Ureter (tissue), 1 donor: Measurements from ENCODE around the gene TAPBPL. TPM values are rescaled to one million over a fixed set of nuclear protein-coding genes. Genes with fewer than 3 reads are reported as not detected.

Source experiments
- DNase-seq: peaks from one replicate; pipeline ENCODE4 v3.0.0-alpha.2; 2020; ENCODE audit warnings: low spot score
- total RNA-seq: library from RNA; stranded (reverse); gene quantifications from one replicate; pipeline ENCODE4 v1.2.4, GENCODE V29; 2023
- donor health status: DM: yes; HTN: yes; CAD: no.

TAPBPL gene
- total RNA-seq, 1 donor from 2014 or later: 52.3 TPM

- no peak for DNase-seq
Observed at GRCh38 chr12:6435961-6436715, 15.7 kb upstream of the TAPBPL start.

DNA sequence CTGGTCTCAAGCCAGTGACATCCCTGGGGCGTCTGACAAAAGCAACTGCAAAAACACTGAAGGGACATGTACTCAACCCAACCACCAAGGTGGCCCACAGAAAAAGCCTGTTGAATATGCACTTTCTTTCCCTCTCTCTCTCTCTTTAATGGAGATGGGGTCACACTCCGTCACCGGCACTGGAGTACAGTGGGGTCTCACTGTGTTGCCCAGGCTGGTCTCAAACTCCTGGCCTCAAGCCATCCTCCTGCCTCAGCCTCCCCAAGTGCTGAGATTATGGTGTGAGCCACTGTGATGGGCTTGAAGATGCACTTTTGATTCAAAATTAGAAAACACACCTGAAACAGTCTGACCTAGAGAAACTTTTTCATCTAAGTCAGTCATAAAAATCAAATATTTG, 14.3 kb upstream of the TAPBPL start:
- no peak for DNase-seq

- no peak for DNase-seq
Observed at GRCh38 chr12:6438345-6438744, 13.5 kb upstream of the TAPBPL start.

DNA sequence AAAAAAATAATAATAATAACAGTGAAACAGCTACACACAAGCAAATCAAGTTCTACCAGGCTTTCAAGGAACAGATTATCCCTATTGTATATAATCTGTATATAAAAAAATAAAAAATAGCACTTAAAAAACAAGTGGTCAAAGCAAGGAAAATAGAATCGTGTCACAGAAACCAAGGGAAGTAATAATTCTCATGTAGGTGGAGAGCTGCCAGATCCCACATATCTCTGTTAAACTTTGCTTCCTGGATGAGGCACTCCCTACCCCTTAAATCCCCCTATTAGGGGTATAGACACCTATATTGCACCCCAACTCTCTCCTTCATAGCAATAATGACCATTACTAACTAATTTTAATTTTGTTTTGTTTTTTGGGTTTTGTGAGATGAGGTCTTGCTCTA, 11.5 kb upstream of the TAPBPL start:
- DNase-seq: no peak

GRCh38 chr12:6442836-6443235, 9.0 kb upstream of the TAPBPL start:
- no peak for DNase-seq

DNA sequence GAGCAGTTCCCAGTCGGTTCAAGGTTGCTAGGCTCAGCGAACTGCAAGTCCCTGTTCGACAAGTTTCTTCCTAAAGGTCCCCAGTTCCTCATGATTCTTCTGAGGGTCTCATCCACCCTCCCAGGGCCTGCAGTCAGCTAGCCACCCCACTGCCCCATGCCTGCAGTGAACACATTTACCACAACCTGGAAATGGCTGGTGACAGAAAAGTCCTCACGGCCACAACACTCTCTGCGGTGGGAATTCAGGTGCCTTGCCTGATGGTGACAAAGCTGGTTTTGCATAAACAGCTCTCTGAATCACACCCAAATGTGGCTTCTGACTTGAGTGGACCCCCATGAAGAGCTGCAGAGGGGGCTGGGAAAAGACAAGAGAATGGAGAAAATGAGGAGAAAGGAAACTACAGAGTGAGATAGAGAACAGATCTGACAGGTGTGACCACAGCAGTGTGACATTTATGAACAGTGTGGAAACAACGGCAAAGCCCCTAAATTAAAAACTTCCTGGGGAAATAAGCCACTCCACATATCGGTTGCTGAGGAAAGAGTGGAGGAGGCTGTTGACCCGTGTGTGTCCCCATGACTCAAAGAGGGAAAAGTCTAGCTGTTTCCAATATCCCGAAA, 8.4 kb upstream of the TAPBPL start:
- no peak for DNase-seq

- DNase-seq: no peak
Observed at GRCh38 chr12:6444031-6444430, 7.8 kb upstream of the TAPBPL start.

DNA sequence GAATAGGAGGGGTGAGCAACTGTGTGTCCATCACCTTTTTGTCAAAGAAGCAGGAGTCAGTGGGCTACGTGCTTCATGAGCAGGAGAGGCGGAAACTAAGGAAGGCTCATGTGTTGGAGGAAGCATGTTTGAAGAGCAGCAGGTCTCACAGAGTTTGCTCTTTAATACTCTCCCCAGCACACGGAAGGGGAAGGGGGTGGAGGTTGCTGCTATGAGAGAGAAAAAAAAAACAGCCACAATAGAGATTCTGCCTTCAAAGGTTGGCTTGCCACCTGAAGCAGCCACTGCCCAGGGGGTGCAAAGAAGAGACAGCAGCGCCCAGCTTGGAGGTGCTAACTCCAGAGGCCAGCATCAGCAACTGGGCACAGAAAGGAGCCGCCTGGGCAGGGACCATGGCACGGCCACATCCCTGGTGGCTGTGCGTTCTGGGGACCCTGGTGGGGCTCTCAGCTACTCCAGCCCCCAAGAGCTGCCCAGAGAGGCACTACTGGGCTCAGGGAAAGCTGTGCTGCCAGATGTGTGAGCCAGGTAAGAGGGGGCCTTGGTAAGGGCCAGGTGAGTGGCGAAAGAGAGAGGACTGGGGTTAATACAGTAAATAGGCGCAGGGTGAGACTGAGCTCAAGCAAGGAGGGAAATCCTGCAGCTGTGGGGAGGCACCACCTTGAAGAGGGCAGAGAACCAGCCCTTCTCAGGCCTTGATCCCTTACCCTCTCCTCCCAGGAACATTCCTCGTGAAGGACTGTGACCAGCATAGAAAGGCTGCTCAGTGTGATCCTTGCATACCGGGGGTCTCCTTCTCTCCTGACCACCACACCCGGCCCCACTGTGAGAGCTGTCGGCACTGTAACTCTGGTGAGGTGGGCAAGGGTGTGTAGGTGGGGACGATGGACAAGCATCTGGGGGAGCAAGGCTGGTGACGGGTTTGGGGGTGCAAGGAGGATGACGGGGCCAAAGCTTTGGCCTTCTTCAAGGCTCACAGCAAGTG, 6.8 kb upstream of the TAPBPL start, which contains the start of gene CD27:
Gene CD27 (plus strand): TSS at position 252 of the 985 bp plus-strand sequence. CDS start 141 bp downstream, at position 393.
- DNase-seq: no peak

DNA sequence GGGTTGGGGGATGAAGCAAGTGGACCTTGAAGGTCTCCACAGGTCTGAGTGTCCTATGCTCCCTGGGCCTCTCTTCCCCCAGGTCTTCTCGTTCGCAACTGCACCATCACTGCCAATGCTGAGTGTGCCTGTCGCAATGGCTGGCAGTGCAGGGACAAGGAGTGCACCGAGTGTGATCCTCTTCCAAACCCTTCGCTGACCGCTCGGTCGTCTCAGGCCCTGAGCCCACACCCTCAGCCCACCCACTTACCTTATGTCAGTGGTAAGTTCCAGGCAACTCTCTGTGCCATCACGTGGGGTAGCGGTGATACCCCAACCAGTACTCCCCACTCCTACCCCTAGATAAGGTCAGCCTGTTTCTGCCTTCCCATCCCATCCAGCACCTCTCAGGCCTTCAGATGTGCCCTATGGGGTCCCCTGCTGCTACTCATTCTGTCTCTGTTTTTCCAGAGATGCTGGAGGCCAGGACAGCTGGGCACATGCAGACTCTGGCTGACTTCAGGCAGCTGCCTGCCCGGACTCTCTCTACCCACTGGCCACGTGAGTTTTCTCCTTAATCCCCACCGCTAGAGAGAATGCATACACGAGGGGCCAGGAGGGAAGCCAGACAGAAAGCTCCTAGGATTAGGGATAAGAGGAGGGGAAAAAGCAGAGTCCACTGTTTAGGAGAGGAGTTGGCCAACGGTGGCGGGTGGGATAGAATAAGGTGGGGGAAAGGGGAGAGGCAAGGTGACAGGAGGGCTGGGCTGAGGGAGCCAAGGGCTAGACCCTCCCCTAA, 1.6 kb upstream of the TAPBPL start:
- no peak for DNase-seq

DNA sequence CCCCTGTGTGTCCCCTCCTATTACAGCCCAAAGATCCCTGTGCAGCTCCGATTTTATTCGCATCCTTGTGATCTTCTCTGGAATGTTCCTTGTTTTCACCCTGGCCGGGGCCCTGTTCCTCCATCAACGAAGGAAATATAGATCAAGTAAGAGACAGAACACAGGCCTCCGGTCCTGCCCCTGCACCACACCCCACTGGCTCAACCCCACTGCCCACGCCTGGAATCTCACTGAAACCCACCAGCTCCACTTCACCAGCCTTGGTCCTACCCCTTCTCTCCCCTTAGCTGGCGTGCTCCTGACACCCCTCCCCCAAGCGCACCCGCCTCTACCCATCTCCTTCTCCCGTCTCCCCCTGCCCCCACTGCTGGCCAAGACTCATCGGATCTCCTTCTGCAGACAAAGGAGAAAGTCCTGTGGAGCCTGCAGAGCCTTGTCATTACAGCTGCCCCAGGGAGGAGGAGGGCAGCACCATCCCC, 934 bp upstream of the TAPBPL start:
- no peak for DNase-seq

DNA sequence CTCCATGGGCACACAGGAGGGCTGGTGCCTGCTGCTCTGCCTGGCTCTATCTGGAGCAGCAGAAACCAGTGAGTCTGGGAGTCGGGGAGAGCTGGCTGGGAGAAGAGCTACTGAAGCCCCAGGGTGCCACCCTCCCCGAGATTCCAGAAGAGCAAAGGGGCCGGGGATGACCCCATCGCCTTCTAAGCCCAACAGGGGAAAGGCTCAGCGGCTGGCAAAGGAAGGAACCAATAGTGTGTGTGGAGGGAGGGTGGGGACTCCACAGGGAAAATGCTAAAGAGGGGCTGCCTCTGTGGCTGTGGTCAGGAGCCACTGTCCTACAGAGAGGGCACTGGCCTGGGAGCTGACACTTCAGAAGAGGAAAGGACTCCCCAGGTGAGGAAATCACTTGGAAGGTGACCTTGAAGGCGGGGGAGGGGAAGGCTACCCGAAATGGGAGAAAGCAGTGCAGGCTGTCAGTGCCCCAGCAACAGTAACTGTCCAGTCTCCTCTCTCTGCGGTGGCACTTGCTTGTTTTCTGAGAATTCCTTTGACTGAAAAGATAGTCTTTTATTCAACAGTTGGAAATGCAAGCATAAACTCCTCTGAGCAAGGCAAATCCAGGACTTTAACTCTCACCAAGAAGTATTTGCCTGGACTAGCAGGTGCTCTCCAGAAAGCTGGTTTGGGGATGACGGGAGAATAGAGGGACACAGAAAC, 552 bp downstream of the TAPBPL start:
- DNase-seq: no peak

GRCh38 chr12:6452944-6453630, 1.2 kb downstream of the TAPBPL start:
- peak; percentile 69 for DNase-seq

DNA sequence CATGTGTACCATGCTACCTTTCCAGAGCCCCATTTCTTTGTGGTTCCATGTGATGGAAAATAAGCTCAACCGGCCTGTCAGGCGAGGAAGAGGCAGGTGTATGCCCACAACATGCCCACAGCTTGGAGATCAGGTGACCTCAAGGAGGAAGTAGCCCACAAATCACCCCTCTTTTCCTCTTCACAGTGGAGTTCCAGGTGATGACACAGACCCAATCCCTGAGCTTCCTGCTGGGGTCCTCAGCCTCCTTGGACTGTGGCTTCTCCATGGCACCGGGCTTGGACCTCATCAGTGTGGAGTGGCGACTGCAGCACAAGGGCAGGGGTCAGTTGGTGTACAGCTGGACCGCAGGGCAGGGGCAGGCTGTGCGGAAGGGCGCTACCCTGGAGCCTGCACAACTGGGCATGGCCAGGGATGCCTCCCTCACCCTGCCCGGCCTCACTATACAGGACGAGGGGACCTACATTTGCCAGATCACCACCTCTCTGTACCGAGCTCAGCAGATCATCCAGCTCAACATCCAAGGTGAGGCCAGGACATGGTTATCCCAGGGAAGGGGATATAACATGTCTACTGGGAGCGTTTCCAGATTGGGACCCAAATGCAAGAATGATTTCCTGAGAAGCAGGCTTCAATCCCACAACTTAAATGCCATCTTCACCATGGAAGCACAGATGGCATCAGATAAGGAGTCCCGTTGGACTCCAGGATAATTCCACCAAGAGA, 5.5 kb downstream of the TAPBPL start:
- DNase-seq: no peak

DNA sequence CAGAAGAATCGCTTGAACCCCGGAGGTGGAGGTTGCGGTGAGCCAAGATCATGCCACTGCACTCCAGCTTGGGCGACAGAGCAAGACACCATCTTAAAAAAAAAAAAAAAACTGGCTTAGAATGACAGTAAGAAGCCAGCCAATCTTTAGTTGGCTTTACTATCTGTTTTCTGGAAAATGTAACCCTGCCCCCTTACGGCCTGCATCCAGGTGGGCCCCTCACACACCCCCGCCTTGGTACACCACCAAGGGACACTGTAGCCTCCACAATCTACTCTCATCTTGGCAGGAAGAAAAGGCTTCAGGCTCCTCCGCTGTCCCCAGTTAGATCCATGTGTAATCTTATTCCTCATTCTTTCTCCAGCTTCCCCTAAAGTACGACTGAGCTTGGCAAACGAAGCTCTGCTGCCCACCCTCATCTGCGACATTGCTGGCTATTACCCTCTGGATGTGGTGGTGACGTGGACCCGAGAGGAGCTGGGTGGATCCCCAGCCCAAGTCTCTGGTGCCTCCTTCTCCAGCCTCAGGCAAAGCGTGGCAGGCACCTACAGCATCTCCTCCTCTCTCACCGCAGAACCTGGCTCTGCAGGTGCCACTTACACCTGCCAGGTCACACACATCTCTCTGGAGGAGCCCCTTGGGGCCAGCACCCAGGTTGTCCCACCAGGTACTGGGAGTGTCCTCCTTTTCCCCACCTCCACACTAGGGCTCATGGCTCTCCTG, 6.6 kb downstream of the TAPBPL start:
- DNase-seq: no peak

- no peak for DNase-seq
Observed at GRCh38 chr12:6459004-6459337, 7.1 kb downstream of the TAPBPL start.

DNA sequence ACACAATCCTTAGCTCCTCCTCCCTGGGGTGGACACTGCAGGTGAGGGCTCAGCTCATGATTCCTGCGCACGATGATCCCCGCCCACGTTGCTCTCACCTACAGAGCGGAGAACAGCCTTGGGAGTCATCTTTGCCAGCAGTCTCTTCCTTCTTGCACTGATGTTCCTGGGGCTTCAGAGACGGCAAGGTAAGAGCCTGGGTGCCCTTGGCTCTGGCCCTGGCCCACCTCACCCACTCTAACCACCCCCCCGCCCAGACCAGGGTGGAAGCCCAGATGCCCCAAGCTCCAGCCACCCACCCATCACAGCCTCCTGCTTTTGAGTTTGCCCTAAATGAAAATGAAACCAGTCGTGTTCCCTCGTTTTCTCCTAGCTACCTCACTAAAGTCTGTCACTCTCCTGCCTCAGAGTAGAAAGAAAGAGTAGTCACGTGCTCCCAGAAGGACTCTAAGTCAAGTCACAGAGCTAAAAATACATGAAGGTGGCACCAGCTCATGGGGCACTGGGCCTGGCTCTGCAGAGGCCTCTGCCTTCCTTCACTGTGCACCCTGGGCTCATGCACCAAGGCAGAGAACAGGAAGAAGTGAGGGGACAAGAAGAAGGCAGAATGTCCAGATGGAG, 9.0 kb downstream of the TAPBPL start:
- DNase-seq: no peak

DNA sequence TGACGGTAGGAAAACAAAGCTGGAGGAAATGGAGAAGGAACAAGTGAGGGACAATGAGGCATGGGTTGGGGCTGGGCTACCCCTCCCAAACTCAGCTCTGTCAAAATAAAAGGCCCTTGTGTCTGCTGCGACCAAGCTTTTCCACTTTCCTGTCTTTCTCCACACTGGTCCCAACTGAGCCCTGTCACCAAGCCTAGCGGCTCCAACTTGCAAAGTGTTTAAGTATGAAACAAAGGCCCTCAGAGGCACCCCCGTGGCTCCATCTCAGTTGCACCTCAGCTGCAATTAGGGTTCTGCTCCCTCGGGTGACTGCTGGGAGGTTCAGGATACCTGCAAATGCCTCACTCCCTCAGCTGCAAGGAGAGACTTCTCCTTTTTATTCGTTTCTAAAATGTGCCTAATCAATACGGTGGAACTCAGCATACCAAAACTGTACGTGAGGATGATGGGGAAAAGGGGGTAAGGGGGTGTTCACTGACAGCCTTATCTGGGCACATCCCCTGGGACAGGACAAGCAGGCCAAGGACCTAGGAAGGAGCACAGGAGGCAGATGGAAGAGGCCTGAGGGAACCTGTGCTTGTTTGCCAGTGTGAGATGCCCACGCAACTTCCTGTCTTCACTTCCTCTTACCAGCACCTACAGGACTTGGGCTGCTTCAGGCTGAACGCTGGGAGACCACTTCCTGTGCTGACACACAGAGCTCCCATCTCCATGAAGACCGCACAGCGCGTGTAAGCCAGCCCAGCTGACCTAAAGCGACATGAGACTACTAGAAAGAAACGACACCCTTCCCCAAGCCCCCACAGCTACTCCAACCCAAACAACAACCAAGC, 9.8 kb downstream of the TAPBPL start:
- no peak for DNase-seq
